ENCODE results near the gene CRYBG2. TPM values are rescaled to one million over a fixed set of nuclear protein-coding genes. Genes with fewer than 3 reads are reported as not detected.

CRYBG2 gene
- total and polyA plus RNA-seq, 2 of the 8 experiments (the other 6 are each of a cell fraction or from before 2014, with no cell fraction given) = 14.2 to 17.0 TPM

DNA sequence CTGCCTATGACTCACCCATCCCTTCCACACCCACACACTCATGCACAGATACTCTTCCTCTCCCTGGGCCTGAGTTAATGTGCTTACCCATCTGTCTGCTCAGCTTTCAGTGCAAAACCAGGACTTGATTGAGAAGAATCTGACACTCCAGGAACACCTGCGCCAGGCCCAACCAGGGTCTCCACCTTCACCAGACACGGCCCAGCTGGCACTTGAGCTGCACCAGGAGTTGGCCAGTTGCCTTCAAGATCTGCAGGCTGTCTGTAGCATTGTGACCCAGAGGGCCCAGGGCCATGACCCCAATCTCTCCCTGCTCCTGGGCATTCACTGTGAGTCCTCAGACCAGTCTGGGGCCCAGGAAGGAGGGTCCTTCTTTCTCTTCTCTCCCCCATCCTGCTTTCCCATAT lies 77.5 kb downstream of the CRYBG2 start (continued):
- TF ChIP-seq, protein P1, sequence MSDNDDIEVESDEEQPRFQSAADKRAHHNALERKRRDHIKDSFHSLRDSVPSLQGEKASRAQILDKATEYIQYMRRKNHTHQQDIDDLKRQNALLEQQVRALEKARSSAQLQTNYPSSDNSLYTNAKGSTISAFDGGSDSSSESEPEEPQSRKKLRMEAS (IDR thresholded peaks at IDR 0.05) = no peak
- TF ChIP-seq BCL11A (IDR thresholded peaks at IDR 0.05; ENCODE audit: low read depth in 2 of 2, low read length in 2 of 2) = no peak
